UCSD-AML1 (cell line): ENCODE measurements around the gene PHACTR2.
"Not testable (repeated sequence)": the region's sequence is repeated elsewhere in the genome, so short reads cannot be mapped to it uniquely, and the experiment has no call there.

Experiments used
- DNase-seq: peaks from one replicate; lab custom pipeline; 2025; ENCODE audit not compliant: unreplicated experiment; lab: John Stamatoyannopoulos, UW

The PHACTR2 gene

DNA sequence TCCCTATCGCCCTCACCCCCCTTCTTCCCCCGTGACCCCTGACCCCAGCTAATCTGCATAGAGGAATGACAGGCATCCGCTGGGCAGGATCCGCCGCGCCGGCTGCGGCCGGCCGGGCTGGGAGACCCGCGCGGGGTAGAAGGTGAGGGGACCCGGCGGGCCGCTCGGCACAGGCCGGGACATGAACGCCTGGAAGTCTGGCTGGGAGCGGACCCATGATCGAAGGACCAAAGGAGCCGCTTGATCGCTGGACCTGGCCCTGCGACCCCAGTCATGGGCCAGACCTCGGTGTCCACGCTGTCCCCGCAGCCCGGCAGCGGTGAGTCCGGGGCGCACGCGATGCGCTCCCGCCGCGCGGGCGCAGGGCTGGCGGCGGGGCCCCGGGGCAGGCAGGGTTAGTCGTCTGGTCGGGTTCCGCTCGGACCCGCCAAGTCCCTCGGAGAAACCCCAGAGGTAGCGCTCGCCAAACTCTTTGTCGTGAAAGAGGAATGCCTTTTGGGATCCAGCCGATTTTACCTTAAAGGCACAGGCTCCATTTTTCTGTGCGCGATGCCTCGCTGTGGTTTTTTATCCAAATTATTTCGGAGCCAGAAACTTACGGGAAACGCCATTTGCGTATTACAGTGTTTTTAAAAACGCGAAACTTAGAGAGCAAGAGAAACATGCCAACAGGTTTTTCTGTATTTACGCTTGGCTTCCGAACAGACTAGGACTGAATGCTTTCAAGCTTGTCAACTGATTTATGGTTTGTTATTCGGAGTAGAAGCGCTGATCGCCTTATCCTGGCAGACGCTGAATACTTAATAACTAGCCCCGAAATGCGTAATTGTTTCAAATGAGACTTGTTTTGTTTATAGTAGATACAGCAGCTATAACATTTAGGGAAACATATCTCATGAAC is at the start of gene PHACTR2:
Gene PHACTR2, plus strand, starts transcription at position 75 of the 901 bp plus-strand sequence. Its CDS starts 199 bp downstream, at position 274.
- peak; percentile 66 for DNase-seq

DNA sequence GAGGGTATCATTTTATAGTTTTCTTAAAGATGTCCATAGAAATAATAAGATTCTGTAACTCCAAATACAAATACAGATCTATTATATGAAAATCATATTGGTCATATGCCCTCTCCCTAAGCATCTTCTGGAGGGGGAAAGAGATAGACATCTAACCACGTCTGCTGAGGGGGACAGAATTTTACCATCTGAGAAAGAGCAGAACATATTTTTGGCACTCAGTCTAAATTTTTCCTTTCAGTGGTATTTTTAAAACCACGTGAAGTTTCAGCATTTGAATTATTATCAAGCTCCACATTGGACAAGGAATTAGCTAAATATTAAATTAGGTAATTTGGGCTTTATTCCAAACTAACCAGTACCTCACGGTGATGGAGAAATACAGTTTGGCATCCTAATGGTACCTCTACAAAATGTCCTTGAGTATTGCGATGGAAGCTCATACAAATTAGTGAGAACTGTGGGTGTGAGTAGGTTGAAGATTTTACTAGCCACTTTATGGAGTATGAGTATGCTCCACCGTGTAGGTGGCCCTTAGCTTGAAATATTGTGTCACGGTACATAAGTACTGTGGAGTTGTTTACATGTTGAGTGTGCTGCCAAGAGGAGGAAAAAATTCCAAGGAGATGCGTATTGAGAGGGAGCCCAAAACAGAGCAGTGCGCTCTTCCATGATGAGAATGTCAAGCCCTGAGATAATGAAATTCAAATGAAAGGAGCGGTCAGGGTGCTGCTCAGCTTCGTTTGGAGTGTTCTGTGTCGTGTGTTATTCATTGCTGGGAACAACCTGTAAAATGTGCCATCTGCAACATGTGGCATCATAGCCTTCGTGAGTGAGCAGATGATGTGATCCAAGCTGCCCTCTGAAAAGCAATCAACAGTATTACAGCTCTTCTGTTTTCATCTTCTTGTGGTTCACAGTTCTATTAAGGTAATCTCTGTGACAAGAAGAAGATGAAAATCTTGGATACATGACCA is 48.4 kb upstream of the PHACTR2 start:
- DNase-seq: no peak

DNA sequence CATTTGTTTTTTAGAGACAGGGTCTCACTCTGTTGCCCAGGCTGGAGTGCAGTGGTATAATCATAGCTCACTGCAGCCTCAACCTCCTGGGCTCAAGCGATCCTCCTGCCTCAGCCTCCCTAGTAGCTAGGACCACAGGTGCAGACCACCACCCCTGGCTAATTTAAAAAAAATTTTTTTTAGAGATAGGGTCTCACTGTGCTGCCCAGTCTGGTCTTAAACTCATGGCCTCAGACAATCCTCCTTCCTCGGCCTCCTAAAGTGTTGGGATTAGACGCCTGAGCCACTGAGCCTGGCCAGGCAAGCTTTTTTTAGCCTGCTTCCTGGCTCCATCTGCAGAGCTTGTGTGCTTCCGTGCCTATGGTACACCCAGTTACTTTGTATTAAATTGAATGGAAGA is 46.6 kb upstream of the PHACTR2 start:
- DNase-seq: not testable (repeated sequence)

DNA sequence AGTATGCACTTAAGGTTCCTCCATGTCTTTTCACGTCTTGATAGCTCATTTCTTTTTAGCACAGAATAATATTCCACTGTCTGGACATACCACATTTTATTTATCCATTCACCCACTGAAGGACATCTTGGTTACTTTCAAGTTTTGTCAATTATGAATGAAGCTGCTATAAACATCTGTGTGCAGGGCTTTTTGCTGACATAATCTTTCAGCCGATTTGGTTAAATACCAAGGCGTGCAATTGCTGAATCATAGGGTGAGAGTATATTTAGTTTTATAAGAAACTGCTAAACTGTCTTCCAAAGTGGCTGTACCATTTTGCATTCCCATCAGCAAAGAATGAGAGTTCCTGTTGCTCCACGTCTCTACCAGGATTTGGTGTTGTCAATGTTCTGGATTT is 44.9 kb upstream of the PHACTR2 start:
- DNase-seq: no peak

DNA sequence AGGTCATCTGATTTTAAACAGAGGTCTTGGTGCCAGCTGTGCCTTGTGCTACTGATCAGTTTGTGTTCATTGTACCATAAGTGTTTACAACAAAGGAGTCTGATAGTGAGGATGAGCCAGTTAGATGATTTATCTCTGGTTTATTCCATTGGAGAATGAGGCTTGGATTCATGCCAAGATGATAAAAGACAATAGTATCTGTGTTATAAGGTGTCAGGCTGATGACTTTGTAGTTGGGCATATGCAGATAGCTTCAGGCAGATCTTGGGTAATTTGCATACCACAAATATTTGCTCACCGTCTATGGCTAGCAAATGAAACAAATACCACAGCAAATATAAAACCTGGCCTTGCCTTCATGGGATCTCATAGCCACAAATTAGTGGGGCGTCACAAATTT is 43.3 kb upstream of the PHACTR2 start:
- DNase-seq: no peak

DNA sequence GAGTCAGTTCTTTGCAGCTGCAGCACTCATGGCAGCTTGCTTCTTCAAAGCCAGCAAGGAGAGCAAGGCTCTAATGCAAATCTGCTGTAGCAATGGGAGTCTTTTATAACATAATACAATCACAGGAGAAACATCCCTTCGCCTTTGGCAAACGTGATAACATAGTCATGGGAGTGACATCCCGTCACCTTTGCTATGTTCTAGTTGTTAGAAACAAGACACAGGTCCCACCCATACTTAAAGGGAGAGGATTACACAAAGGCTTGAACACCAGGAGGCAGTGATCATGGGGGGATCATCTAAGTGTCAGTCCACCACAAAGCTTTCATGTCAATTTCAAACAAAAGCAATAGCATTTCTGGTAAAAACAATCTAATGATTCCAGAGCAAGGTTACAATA is 40.1 kb upstream of the PHACTR2 start:
- no peak for DNase-seq

DNA sequence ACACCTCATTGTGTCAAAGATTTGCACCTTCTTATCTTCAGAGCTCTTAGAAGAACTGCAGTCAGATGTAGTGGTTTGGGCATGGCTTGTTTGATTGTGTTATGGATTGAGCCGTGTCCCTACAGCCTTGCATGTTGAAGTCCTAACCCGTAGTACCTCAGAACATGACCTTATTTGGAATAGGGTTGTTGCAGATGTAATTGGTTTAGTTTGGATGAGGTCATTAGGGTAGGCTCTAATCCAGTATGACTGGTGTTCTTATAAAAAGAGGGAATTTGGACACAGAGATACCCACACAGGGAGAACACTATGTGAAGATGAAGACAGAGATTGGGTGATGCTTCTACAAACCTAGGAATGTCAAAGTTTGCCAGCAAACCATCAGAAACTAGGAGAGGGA is 35.4 kb upstream of the PHACTR2 start:
- DNase-seq: no peak

DNA sequence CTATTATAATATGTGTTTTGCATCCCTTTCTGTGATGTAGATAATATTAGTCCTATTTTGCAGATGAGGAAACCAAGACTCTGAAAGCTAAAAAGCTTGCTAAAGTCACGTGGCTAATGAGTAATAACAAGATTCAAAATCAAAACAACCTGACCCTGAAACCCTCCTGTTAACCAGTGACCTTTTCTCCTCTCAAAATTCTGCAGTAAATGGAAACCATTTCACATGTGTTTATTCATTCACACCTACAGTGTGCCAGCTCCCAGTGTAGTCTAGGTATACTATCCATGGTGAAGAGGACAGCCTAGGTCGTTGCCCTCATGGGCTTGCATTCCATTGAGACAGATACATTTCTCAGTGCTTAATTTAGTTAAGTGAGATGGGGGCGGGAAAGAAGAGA is 30.6 kb upstream of the PHACTR2 start:
- DNase-seq: no peak

DNA sequence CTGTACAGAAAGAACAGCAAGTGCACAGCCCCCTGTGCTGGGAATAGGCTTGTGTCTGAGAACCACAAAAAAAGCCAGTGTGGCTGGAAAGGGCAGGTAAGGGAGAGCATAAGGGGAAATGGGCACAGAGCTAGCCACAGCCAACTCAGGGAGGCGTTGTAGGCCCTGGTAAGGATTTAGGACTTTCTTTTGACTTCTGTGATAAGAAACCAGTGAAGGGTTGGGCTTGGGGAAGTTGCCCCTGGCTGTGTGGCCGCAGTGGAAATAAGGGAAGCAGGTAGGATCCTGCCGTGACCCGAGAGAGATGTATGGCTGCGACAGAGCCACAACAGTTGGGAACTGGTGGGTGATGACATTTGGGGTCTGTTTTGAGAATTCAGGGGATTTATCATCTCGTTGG is 30.0 kb upstream of the PHACTR2 start:
- no peak for DNase-seq

DNA sequence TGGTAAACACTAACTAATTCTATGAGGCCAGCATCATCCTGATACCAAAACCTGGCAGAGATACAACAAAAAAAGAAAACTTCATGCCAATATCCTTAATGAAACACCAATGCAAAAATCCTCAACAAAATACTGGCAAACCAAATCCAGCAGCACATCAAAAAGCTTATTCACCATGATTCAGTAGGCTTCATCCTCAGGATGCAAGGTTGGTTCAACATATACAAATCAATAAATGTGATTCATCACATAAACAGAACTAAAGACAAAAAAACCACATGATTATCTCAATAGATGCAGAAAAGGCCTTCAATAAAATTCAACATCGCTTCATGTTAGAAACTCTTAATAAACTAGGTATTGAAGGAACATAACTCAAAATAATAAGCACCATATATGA is 28.4 kb upstream of the PHACTR2 start:
- DNase-seq: not testable (repeated sequence)

DNA sequence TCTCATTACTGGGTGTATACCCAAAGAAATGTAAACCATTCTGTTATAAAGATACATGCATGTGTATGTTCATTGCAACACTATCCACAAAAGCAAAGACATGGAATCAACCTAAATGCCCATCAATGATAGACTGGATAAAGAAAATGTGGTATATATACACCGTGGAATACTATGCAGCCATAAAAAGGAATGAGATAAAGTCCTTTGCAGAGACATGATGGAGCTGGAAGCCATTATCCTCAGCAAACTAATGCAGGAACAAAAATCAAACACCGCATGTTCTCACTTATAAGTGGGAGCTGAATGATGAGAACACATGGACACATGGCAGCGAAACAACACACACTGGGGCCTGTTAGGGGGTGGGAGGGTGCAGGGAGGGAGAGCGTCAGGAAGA is 26.4 kb upstream of the PHACTR2 start:
- DNase-seq: not testable (repeated sequence)

DNA sequence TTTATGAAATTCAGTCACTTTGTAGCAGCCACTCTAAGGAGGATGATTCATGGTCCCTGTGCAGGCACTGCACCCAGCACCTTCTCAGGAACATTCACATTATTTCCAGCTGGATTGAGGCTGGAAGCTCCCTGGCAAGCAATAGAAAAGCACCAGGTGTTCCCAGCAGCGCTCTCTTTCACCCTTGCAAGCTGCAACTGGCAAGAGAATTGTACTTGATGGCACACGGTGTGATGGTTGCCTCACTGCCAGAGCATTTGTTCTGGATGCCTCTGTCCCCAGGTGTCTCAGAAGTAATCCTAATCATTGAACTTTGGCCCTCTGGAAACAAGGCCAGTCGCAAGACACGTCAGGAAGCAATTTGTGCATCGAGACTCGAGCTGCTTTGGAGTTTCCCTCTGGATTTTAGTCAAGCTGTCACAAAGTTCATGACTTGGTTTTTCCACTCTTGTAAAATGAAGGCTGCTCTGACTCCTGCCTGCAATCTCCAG is 24.9 kb upstream of the PHACTR2 start:
- no peak for DNase-seq

DNA sequence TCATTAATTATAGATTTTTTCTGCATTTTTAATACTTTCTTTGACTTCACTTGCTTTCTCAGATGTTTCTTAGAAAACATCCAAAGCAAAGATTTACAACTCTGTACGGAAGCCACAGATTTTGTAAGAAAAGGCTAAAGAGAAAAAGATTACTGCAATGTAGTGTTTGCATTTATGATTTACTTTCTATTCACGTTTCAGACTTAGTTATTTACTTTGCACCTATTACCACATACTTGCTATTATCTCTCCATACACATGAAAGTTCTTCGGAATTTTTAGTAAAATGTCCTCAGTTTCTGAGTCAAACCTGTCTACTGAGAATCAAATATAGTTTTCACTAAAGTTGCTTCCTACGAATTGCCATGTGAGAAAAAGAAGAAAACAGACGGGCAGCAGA is 22.2 kb upstream of the PHACTR2 start:
- DNase-seq: no peak

DNA sequence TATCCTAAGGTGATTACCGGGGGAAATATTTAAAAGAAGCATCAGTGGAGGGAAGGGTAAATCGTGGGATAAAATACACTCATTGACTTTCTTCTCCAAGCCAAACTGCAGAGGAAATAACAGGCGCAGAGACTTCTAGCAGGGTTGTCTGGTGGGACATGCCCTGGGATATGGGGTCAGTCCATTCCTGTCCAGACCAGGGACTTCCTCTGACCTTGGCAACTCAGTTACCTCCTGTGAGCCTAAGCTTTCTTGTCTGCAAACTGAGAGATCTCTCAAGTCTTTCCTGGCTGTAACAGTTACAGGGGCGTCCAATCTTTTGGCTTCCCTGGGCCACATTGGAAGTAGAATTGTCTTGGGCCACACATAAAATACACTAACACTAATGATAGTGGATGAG is 21.7 kb upstream of the PHACTR2 start:
- no peak for DNase-seq

DNA sequence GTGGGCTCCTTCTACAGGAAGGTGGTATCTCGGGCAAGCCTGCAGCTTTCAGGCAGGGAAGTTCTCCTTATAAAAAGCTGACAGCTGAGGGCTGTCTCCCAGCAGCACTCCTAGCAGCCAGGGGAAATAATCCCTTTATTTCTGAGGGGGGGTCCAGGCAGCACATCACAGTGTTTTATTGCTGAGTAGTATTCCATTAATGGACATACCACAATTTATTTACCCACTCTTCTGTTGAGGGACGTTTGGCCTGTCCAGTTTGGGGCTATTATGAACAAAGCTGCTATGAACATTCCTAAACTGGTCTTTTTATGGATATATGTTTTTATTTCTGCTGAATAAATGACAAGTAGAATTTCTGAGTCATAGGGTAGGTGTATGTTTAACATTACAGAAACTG is 20.0 kb upstream of the PHACTR2 start:
- no peak for DNase-seq

DNA sequence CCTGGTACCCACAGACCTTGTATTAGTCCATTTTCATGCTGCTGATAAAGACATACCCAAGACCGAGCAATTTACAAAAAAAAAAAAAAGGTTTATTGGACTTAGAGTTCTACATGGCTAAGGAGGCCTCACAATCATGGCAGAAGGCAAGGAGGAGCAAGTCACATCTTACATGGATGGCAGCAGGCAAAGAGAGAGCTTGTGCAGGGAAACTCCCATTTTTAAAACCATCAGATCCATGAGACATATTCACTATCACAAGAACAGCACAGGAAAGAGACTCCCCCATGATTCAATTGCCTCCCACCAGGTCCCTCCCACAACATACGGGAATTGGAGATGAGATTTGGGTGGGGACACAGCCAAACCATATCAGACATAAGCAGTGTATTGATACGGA is 17.6 kb upstream of the PHACTR2 start:
- not testable (repeated sequence) for DNase-seq

DNA sequence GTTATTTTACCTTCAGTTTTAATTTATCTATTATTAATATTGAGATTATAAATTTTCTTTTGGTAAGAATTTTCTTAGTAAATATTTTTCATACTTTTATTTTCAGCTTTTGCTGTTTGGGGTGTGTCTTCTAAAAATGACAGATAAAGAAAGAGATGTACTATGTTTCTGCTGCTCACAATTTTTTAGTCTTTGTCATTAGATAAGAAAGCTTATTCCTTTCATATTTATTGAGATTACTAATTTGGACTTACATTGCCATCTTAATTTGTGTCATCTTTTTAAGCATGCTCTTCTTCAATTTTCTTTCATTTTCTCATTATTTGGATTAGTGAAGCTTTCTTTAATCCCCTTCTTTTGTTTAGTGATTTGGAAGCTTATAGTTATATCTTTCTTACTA is 13.6 kb upstream of the PHACTR2 start:
- DNase-seq: no peak

DNA sequence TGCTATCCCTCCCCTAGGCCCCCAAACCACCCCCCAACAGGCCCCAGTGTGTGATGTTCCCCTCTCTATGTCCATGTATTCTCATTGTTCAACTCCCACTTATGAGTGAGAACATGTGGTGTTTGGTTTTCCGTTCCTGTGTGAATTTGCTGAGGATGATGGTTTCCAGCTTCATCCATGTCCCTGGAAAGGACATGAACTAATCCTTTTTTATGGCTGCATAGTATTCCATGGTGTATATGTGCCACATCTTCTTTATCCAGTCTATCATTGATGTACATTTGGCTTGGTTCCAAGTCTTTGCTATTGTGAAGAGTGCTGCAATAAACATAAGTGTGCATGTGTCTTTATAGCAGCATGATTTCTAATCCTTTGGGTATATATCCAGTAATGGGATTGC is 11.8 kb upstream of the PHACTR2 start:
- DNase-seq: not testable (repeated sequence)

DNA sequence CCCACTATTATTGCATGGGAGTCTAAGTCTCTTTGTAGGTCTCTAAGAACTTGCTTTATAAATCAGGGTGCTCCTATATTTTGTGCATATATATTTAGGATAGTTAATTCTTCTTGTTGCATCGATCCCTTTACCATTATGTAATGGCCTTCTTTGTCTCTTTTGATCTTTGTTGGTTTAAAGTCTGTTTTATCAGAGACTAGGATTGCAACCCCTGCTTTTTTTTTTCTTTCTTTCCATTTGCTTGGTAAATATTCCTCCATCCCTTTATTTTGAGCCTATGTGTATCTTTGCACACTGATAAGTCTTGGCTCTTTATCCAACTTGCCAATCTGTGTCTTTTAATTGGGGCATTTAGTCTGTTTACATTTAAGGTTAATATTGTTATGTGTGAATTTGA is 8.3 kb upstream of the PHACTR2 start:
- not testable (repeated sequence) for DNase-seq

DNA sequence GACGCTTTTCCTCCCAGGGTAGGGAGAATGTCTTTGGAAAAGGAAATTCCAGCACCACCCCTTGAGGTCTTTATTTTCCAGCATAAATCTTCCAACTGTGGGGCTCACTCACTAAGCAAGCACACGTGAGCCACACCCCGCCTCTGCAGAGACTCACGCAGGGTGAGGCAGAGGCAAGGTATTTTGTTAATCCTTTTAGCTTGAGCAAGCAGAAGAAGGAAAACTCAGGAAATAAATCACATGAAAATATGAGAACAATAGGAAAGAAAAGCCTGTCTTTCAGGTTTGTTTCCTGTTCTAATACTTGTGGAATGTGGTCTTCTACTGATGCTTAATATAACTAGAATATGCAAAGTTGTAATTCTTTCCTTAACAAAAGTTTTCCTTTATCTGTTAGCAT is 4.1 kb upstream of the PHACTR2 start:
- no peak for DNase-seq

DNA sequence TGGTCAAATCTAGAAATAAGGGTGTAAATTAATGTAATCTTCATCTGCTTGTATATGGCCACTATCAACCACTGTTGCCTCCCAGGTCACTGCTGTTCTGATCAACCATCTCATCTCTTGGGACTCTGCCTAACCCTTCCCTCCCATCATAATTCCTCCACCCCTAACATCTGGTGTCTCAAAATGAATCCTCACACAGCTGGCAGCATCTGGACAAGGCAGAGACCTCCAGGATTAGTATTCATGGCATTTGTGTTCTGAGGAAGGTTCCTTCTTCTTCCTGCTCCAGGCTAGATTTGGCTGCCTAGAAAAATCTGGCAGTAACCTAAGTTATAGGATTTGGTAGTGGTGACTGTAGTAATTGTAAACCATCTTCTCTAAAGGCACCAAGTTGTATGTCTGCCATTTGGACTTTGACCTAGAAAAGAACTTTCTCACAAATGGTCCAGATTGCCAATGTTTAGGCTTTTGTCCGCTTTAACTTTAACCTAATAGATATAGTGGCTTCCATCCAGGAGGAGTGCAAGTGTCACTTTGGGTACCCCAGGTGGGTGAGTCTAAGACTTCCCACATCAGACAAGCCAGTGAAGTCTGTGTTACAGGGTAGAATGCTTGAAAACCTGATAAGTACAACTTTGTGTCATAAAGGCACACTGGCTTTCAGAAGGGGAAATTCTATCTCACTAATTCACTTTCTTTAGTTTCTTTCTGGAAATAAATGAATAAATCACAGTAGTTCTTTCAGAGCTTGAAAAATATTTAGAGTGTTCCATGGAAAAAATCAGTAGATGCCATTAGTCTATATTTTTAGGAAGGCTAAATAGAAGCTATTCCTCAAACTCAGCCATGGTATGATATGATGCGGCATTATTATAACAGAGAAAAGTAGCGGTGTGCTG is 3.0 kb upstream of the PHACTR2 start:
- no peak for DNase-seq
